A549 (cell line): ENCODE results near the gene HMGN1. TPM values are rescaled to one million over a fixed set of nuclear protein-coding genes. Genes with fewer than 3 reads are reported as not detected.

Experiments used
- ATAC-seq, 2 experiments: fragments of 200-7000 bp in 1 of 2; fragments of >200 bp in 1 of 2; cut with Nextera tagmentation in 1 of 2; cut with Tn5 transposase in 1 of 2; 3 replicates each; pipeline versions ENCODE4 v1.8.0 to v1.9.1; 2018 to 2020; ENCODE audit warnings: mild to moderate bottlenecking in 1 of 2, moderate library complexity in 1 of 2
- CTCF ChIA-PET: fragments of 300-600 bp; sonication (Branson Sonifier 250); formaldehyde crosslinking; extraction: SDS; loops from one replicate; lab custom pipeline; 2021; ENCODE audit warnings: antibody characterized with exemption, inconsistent platforms; lab: Yijun Ruan, JAX
- POLR2A ChIA-PET: fragments of 350-600 bp; formaldehyde crosslinking; extraction: SDS; loops from one replicate; lab custom pipeline; 2021; ENCODE audit warnings: antibody characterized with exemption, inconsistent platforms; lab: Yijun Ruan, JAX
- DNase-seq, 2 experiments: peaks; one replicate each; pipeline versions ENCODE4 v3.0.0 to v3.0.0-alpha.2; 2011 to 2016; ENCODE audit warnings: low read depth in 1 of 2, low spot score in 1 of 2
- FAIRE-seq: peaks from 2 replicates; lab custom pipeline; 2011; peaks lifted over from hg19 to GRCh38; lab: Jason Lieb, UNC
- H3K27ac ChIP-seq, 2 experiments: fragments of >200 bp; sonication (Bioruptor Twin); formaldehyde crosslinking; 3 replicates each; pipeline ENCODE4 v1.5.1; 2016 to 2017
- H3K4me1 ChIP-seq: fragments of >200 bp; sonication (Bioruptor Twin); formaldehyde crosslinking; 3 replicates; pipeline ENCODE4 v1.6.1; 2016
- H3K4me2 ChIP-seq: fragments of >200 bp; sonication (Bioruptor Twin); formaldehyde crosslinking; 3 replicates; pipeline ENCODE4 v1.6.1; 2016
- H3K4me3 ChIP-seq: fragments of >200 bp; sonication (Bioruptor Twin); formaldehyde crosslinking; 3 replicates; pipeline ENCODE4 v1.5.1; 2016
- H3K9me3 ChIP-seq: fragments of >200 bp; sonication (Bioruptor Twin); formaldehyde crosslinking; 3 replicates; pipeline ENCODE4 v1.6.1; 2016
- CBX2 ChIP-seq: fragments of 200-600 bp; sonication (generic); IDR thresholded peaks from 2 replicates; pipeline ENCODE4 v1.6.1; 2016; ENCODE audit warnings: low read depth, mild to moderate bottlenecking, borderline replicate concordance
- CBX8 ChIP-seq: fragments of 200-600 bp; sonication (generic); IDR thresholded peaks from 2 replicates; pipeline ENCODE4 v1.6.1; 2016
- CHD2 ChIP-seq: fragments of 150-350 bp; IDR thresholded peaks from 2 replicates; pipeline ENCODE4 v1.6.1; 2014; ENCODE audit warnings: low read length; ENCODE audit not compliant: partially characterized antibody
- EP300 ChIP-seq, 2 experiments: fragments of >200 bp; sonication (Bioruptor Twin); formaldehyde crosslinking; IDR thresholded peaks; 2 replicates in 1 of 2; 3 replicates in 1 of 2; pipeline ENCODE4 v1.6.1; 2016 to 2017
- HDAC2 ChIP-seq: fragments of 200-600 bp; sonication (generic); IDR thresholded peaks from 2 replicates; pipeline ENCODE4 v1.6.1; 2016
- HES2 ChIP-seq: fragments of >200 bp; sonication (Bioruptor Twin); formaldehyde crosslinking; IDR thresholded peaks from 2 replicates; pipeline ENCODE4 v1.6.1; 2016
- HEYL ChIP-seq: fragments of 250-450 bp; sonication (Bioruptor Pico); IDR thresholded peaks from 2 replicates; pipeline ENCODE4 v1.8.0; 2021; ENCODE audit warnings: mild to moderate bottlenecking, moderate library complexity
- HOXA7 ChIP-seq: fragments of 250-450 bp; sonication (Bioruptor Pico); IDR thresholded peaks from 2 replicates; pipeline ENCODE4 v1.5.0; 2020; ENCODE audit warnings: mild to moderate bottlenecking, moderate library complexity
- HOXB5 ChIP-seq: fragments of 250-450 bp; sonication (Bioruptor Pico); IDR thresholded peaks from 2 replicates; pipeline ENCODE4 v1.5.0; 2020; ENCODE audit warnings: mild to moderate bottlenecking, moderate library complexity
- JUNB ChIP-seq: fragments of >200 bp; sonication (Bioruptor Twin); formaldehyde crosslinking; IDR thresholded peaks from 2 replicates; pipeline ENCODE4 v1.6.1; 2016
- KDM1A ChIP-seq: fragments of 200-600 bp; sonication (generic); IDR thresholded peaks from 2 replicates; pipeline ENCODE4 v1.6.1; 2016; ENCODE audit warnings: low read depth, mild to moderate bottlenecking
- KDM5A ChIP-seq: fragments of 200-600 bp; sonication (generic); IDR thresholded peaks from 2 replicates; pipeline ENCODE4 v1.6.1; 2016; ENCODE audit warnings: antibody characterized with exemption, mild to moderate bottlenecking
- MAFK ChIP-seq: fragments of 450-650 bp; IDR thresholded peaks from 2 replicates; pipeline ENCODE4 v1.6.1; 2014; ENCODE audit not compliant: partially characterized antibody
- MAZ ChIP-seq: fragments of 150-350 bp; IDR thresholded peaks from 2 replicates; pipeline ENCODE4 v1.6.1; 2014; ENCODE audit warnings: antibody characterized with exemption, low read depth, low read length, borderline replicate concordance
- NFE2L2 ChIP-seq: fragments of 150-350 bp; conservative IDR thresholded peaks from 2 replicates; pipeline ENCODE4 v1.6.1; 2014; ENCODE audit warnings: low read length
- NPAS2 ChIP-seq: fragments of 250-450 bp; sonication (Bioruptor Pico); IDR thresholded peaks from 2 replicates; pipeline ENCODE4 v1.8.0; 2022; ENCODE audit warnings: mild to moderate bottlenecking, moderate library complexity, borderline replicate concordance
- NR3C1 ChIP-seq: fragments of >200 bp; sonication (Bioruptor Twin); formaldehyde crosslinking; IDR thresholded peaks from 3 replicates; pipeline ENCODE4 v1.6.1; 2017
- PHF8 ChIP-seq: fragments of 200-600 bp; sonication (generic); IDR thresholded peaks from 2 replicates; pipeline ENCODE4 v1.6.1; 2016; ENCODE audit warnings: low read depth, mild to moderate bottlenecking, antibody characterized with exemption, moderate library complexity, borderline replicate concordance
- POLR2AphosphoS2 ChIP-seq: conservative IDR thresholded peaks from 2 replicates; pipeline ENCODE4 v1.6.1; 2012; ENCODE audit warnings: low read length, improper control_type of control experiment, inconsistent platforms
- RAD21 ChIP-seq, 2 experiments: fragments of >200 bp in 1 of 2; sonication (Bioruptor Twin) in 1 of 2; formaldehyde crosslinking in 1 of 2; IDR thresholded peaks in 1 of 2; conservative IDR thresholded peaks in 1 of 2; 2 replicates in 1 of 2; 3 replicates in 1 of 2; pipeline ENCODE4 v1.6.1; 2012 to 2018; ENCODE audit warnings: inconsistent platforms in 1 of 2
- RCOR1 ChIP-seq: fragments of 150-350 bp; IDR thresholded peaks from 2 replicates; pipeline ENCODE4 v1.6.1; 2014; ENCODE audit warnings: antibody characterized with exemption, low read length, low read depth
- REST ChIP-seq: fragments of 200-600 bp; sonication (generic); IDR thresholded peaks from 2 replicates; pipeline ENCODE4 v1.6.1; 2016; ENCODE audit warnings: antibody characterized with exemption, mild to moderate bottlenecking, moderate library complexity
- RNF2 ChIP-seq: fragments of 200-600 bp; sonication (generic); IDR thresholded peaks from 2 replicates; pipeline ENCODE4 v1.6.1; 2016; ENCODE audit warnings: low read depth, mild to moderate bottlenecking, antibody characterized with exemption, moderate library complexity, borderline replicate concordance
- USF2 ChIP-seq: fragments of 450-650 bp; IDR thresholded peaks from 2 replicates; pipeline ENCODE4 v1.6.1; 2014; ENCODE audit warnings: antibody characterized with exemption
- ZC3H11A ChIP-seq: fragments of 450-650 bp; IDR thresholded peaks from 2 replicates; pipeline ENCODE4 v1.6.1; 2014; ENCODE audit warnings: antibody characterized with exemption, mild to moderate bottlenecking
- ZFP36 ChIP-seq: fragments of 450-650 bp; IDR thresholded peaks from 2 replicates; pipeline ENCODE4 v1.6.1; 2014; ENCODE audit warnings: borderline replicate concordance; ENCODE audit not compliant: partially characterized antibody
- ZNF302 ChIP-seq: fragments of 250-450 bp; sonication (Bioruptor Pico); IDR thresholded peaks from 2 replicates; pipeline ENCODE4 v1.9.0; 2021; ENCODE audit warnings: inconsistent platforms, mild to moderate bottlenecking, moderate library complexity
- ZSCAN20 ChIP-seq: fragments of 250-450 bp; sonication (Bioruptor Pico); IDR thresholded peaks from 2 replicates; pipeline ENCODE4 v1.8.0; 2022; ENCODE audit warnings: mild to moderate bottlenecking, moderate library complexity
- WGBS: methylation state at CpG from one replicate; pipeline ENCODE4 v1.1.6; 2017; ENCODE audit errors: missing lambda C conversion rate; 5-methylcytosine and 5-hydroxymethylcytosine counted together
- polyA plus RNA-seq, 4 experiments: library from polyadenylated mRNA; depleted of rRNA in 3 of 4; stranded (reverse); fragments of >200 nt; fragmentation: RNase III in 1 of 4; extraction: RNeasy Plus Mini Kit Qiagen cat#74134 plus additional on column Dnase treatment in 1 of 4; gene quantifications; 2 replicates in 3 of 4; 3 replicates in 1 of 4; pipeline ENCODE4 v1.2.3, GENCODE V29; 2011 to 2017
- TF ChIP-seq, protein P1 (sequence below): fragments of >200 bp; sonication (Bioruptor Twin); formaldehyde crosslinking; IDR thresholded peaks from 3 replicates; pipeline ENCODE4 v1.6.1; 2016
- TF ChIP-seq, protein P2 (sequence below): IDR thresholded peaks from 2 replicates; pipeline ENCODE4 v1.6.1; 2012

HMGN1 gene
- polyA plus RNA-seq, 2 of the 4 experiments (the other 2 are of a cell fraction): 222 to 269 TPM

GRCh38 chr21:39317134-39318090, 31.5 kb downstream of the HMGN1 start:
- ATAC-seq: no peak
- no peak for FAIRE-seq
- no peaks in the 10 kb centered on the region for H3K9me3 ChIP-seq
- H3K4me1 ChIP-seq: peaks cover 34% of the 10 kb centered on the region
- 85% methylated on average over 11 of the region's 11 CpGs for WGBS
- H3K4me2 ChIP-seq: no peak overlapping the region
- ChIA-PET CTCF (interaction anchor here (1.0 kb wide), 1 partner anchor 74 kb away, joined by 3 read pairs; no protein-coding TSS in a partner anchor), POLR2A (no interaction called here)
- DNase-seq: no peak
- no peak overlapping the region for H3K27ac ChIP-seq
- TF ChIP-seq ZNF302 (CRISPR knock-in tag) (no peak), ZC3H11A (no peak), ZSCAN20 (CRISPR knock-in tag) (no peak), KDM1A (no peak), MAZ (no peak), HDAC2 (no peak), ZFP36 (no peak), RAD21 (conservative IDR thresholded peaks at IDR 0.05 in 1 of 2, IDR thresholded peaks at IDR 0.05 in 1 of 2) (no peak), JUNB (no peak), HES2 (no peak), HOXA7 (CRISPR knock-in tag) (no peak), MAFK (no peak), REST (no peak), HEYL (CRISPR knock-in tag) (no peak), NFE2L2 (no peak), EP300 (IDR thresholded peaks at IDR 0.05) (no peak), NR3C1 (no peak)
- TF ChIP-seq, protein P1, sequence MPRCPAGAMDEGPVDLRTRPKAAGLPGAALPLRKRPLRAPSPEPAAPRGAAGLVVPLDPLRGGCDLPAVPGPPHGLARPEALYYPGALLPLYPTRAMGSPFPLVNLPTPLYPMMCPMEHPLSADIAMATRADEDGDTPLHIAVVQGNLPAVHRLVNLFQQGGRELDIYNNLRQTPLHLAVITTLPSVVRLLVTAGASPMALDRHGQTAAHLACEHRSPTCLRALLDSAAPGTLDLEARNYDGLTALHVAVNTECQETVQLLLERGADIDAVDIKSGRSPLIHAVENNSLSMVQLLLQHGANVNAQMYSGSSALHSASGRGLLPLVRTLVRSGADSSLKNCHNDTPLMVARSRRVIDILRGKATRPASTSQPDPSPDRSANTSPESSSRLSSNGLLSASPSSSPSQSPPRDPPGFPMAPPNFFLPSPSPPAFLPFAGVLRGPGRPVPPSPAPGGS: no peak
- no peak overlapping the region for H3K4me3 ChIP-seq

DNA sequence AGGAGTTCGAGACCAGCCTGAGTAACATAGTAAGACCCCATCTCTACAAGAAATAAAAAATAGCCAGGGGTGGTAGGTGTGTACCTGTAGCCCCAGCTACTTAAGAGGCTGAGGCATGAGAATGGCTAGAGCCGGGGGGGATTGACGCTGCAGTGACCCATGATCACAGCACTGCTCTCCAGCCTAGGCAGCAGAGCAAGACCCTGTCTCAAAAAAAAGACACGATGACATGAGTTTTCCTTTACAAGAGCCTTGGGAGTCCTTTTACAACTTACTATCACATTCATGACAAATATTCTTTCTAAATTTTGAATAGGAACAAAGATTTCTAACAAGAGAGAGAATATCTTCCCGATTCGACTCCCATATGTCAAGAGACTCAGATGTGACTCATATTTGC, 32.2 kb downstream of the HMGN1 start:
- no peak for FAIRE-seq
- CTCF ChIA-PET: no interaction called here
- Histone ChIP-seq H3K4me2 (no peak overlapping the region), H3K9me3 (no peaks in the 10 kb centered on the region), H3K4me3 (no peak overlapping the region), H3K4me1 (peaks cover 31% of the 10 kb centered on the region; the same call in 2 of the 3 replicates), H3K27ac (no peak overlapping the region)
- DNase-seq: no peak
- ATAC-seq: no peak
- POLR2A ChIA-PET: no interaction called here
- WGBS: 78% methylated on average over 6 of the region's 6 CpGs
- no peak for TF ChIP-seq CBX8
- no peak for TF ChIP-seq KDM5A
- no peak for TF ChIP-seq PHF8
- no peak for TF ChIP-seq USF2
- TF ChIP-seq, protein P2, sequence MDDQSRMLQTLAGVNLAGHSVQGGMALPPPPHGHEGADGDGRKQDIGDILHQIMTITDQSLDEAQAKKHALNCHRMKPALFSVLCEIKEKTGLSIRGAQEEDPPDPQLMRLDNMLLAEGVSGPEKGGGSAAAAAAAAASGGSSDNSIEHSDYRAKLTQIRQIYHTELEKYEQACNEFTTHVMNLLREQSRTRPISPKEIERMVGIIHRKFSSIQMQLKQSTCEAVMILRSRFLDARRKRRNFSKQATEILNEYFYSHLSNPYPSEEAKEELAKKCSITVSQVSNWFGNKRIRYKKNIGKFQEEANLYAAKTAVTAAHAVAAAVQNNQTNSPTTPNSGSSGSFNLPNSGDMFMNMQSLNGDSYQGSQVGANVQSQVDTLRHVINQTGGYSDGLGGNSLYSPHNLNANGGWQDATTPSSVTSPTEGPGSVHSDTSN: no peak
- no peak for TF ChIP-seq RCOR1
- TF ChIP-seq MAFK: no peak
- TF ChIP-seq CHD2: no peak
- TF ChIP-seq HOXB5 (CRISPR knock-in tag): no peak
- no peak for TF ChIP-seq RNF2
- TF ChIP-seq NPAS2 (CRISPR knock-in tag): no peak
- no peak for TF ChIP-seq NFE2L2
- no peak for TF ChIP-seq NR3C1
- TF ChIP-seq POLR2AphosphoS2: no peak
- no peak for TF ChIP-seq CBX2
